HG03196 (cell line): Measurements from ENCODE around the gene TXNL1.
"Not testable (repeated sequence)": the region's sequence is repeated elsewhere in the genome, so short reads cannot be mapped to it uniquely, and the experiment has no call there.

Experiments
- ATAC-seq: cut with Tn5 transposase; IDR thresholded peaks from one replicate; pipeline ENCODE4 v1.9.1; 2021; ENCODE audit not compliant: unreplicated experiment

Gene TXNL1

GRCh38 chr18:56638232-56639103 is at the start of gene TXNL1:
Gene TXNL1, minus strand, starts transcription at chr18:56638592. Its CDS starts 152 bp downstream, at chr18:56638440.
- ATAC-seq: peak; percentile 96

- no peak for ATAC-seq
Measured at GRCh38 chr18:56684277-56684676, 45.9 kb upstream of the TXNL1 start.

DNA sequence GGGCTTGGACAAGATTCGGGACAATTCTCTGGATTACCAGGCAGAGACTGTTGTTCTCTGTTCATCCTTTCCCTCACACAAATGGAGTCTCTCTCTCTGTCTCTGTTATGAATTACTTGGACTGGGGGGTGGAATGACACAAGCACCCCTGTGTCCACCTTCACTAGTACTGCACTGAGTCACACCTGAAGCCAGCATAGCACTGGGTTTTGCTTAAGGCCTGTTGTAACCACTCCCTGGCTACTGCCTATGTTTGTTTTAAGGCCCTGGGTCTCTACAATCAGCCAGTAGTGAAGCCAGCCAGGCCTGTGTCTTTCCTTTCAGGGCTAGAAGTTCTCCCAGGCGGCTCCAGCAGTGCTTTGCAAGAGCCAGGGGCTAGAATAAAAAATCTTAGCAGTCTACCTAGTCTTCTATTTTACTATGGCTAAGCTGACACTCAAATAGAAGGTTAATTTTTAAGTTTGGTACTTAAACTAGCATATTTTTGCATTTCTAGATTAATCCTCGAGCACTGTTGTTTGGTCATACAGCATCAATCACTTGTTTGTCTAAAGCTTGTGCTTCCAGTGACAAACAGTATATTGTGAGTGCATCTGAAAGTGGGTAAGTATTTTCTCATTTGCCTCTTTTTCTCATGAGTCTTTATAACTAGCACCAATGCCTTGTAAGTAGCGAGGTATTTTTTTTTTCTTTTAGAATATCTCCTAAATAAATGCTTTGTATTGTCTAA is 40.6 kb upstream of the TXNL1 start:
- ATAC-seq: no peak

DNA sequence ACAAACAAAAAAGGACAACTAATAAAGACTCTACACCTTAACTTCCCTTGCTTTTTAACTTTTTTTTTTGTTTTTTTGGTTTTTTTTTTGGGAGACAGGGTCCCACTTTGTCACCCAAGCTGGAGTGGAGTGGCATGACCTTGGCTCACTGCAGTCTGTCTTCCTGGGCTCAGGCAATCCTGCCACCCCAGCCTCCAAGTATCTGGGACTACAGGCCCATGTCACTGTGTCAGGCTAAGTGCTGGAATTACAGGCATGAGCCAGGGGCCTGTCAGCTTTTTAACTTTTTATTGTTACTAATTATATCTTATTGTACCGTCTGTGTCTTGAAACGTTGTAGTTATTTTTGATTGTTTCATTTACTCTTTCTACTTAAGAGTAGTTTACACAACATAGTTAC is 38.2 kb upstream of the TXNL1 start:
- no peak for ATAC-seq

- ATAC-seq: no peak
Measured at GRCh38 chr18:56672981-56673380, 34.6 kb upstream of the TXNL1 start.

- no peak for ATAC-seq
Measured at GRCh38 chr18:56672391-56672790, 34.0 kb upstream of the TXNL1 start.

DNA sequence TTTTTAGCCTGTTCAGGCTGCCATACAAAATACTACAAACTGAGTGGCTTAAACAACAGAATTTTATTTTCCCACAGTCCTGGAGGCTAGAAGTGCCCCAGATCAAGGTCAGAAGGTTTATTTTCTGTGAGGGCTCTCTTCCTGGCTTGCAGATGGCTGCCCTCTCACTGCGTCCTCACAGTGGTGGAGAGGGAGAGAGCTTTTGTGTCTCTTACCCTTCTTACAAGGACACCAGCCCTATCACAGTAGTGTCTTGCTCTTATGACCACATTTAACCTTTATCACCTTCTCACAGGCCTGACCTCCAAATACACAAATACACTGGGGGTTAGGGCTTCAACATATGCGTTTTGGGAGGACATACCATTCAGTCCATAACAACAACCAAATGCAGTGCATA is 24.5 kb upstream of the TXNL1 start:
- no peak for ATAC-seq

- no peak for ATAC-seq
Measured at GRCh38 chr18:56662502-56662901, 24.1 kb upstream of the TXNL1 start.

DNA sequence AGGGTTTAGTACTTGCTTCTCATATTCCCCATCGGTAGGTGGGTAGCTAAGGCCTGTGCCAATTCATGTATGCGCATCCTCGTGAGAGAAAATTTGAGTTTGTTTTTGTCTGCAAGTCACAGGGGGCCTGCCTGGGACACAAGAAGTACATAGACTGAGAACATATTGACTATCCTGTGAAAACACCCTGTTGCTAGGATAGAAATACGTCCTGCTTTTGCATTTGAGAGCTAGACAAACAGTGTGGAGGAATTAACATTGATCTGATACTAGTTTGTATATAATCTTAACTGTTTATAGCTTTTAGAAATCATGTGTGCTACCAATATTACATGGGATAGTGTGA is 23.6 kb upstream of the TXNL1 start:
- no peak for ATAC-seq

- ATAC-seq: no peak
Measured at GRCh38 chr18:56661360-56662062, 23.1 kb upstream of the TXNL1 start.

DNA sequence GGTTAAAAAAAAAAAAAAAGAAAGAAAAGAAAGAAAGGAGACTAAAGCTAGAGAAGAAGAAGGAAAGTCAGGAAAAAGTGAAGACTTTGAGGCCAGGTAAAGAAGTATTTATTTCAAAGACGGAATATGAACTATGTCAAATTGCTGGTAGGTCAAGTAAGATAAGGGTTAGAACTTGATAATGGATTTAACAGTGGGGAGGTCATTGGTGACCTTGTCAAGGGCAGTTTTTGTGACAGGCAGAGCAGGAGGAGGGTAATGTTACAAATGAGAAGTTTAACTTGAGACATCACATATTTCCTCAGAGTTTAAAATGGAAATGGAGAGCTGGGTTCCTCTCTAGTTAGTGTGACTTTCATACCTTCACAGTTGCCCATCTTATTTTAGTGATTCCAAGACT is 22.3 kb upstream of the TXNL1 start:
- no peak for ATAC-seq

DNA sequence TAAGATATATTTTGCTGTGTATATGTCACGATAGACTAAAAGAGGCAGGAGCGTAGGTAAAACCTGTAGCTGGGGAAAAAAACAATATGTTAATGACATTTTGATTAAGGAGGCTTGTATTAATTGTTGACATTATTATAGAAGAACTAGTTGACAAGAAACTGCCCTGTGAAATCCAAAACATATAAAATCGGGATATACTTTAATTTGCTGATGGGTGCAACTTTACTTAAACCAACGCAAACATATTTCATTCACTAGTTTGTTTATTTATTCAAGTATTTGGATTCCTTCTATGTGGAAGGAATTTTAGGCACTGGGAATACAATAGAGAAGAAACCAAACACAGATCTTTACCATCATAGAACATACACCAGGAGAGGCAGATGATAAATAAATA is 20.7 kb upstream of the TXNL1 start:
- ATAC-seq: no peak

DNA sequence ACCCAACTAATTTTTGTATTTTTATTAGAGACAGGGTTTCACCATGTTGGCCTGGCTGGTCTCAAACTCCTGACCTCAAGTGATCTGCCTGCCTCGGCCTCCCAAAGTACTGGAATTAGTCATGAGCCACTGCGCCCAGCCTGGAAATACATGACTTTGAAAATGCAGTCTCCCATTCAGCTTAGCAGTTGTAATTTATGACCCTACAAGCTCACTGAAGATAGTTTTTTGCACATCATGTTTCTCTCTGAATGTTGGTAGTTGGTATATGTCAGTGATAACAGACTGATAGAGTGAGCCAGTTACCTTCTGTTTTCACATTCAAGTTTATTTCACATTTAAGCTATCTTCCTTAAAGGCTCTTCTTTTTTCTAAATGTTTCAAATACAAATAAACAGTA is 19.9 kb upstream of the TXNL1 start:
- no peak for ATAC-seq

DNA sequence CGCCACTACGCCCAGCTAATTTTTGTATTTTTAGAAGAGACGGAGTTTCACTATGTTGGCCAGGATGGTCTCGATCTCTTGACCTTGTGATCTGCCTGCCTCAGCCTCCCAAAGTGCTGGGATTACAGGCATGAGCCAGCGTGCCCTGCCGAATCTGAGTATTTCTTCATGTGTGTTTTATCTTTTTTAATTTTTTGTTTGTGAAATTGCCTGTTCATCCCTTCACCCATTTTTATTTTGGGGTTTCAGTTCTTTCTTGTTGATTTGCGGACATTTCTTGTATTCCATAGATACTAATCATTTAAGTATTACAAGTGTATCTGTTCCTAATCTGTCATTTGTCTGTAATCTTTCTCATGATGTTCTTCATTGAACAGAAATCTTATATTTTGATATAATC is 15.9 kb upstream of the TXNL1 start:
- ATAC-seq: not testable (repeated sequence)

GRCh38 chr18:56652802-56653201 is 14.4 kb upstream of the TXNL1 start:
- ATAC-seq: no peak

DNA sequence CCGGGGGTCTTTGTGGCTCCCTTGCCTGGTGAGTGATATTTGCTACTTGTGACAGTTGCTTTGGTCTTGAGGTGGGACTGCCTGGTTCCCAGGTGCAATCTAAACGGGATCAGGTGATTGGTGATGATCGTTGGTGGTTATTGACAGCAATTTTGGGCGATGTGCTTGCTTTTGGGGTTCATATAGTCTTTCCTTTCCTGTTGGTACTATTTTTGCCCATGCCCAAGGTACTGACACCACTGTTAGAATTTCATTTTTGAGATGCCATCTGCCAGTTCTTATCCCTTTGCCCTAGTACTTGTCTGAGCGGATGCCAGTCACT is 13.3 kb upstream of the TXNL1 start:
- no peak for ATAC-seq

- ATAC-seq: peak; percentile 98
Measured at GRCh38 chr18:56650944-56651770, 12.8 kb upstream of the TXNL1 start, which contains the start of gene WDR7. Gene WDR7, plus strand, starts transcription at chr18:56651359. Its CDS starts 21,157 bp downstream, at chr18:56672516.

- no peak for ATAC-seq
Measured at GRCh38 chr18:56649996-56650395, 11.6 kb upstream of the TXNL1 start.

- ATAC-seq: no peak
Measured at GRCh38 chr18:56647951-56648893, 9.8 kb upstream of the TXNL1 start.

DNA sequence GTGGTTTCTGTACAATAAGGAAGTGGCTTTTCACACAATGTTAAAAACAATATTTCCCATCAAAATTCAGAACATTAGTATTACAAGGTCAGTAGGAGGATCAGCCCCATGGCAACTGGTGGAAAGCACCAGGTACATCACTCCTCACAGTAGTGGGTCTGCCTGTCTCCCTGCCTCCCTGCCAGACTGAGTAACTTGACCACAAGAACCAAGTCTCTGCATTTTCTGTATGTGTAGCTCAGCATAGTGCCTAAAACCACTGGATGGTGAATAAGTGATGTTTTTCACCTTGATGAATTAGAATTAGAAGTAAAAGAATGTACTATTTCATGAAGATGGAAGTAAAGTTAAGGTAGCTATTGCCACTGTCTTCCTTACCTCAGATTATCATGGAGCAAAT is 8.7 kb upstream of the TXNL1 start:
- ATAC-seq: no peak
